Subcutaneous abdominal adipose tissue (tissue), 5 donors: ENCODE results near the gene IFNA10.
"Not testable (repeated sequence)": the region's sequence is repeated elsewhere in the genome, so short reads cannot be mapped to it uniquely, and the experiment has no call there.

Experiments used
- H3K27ac ChIP-seq: one replicate; pipeline ENCODE4 v1.7.0; 2013; ENCODE audit warnings: low read depth, mild to moderate bottlenecking, inconsistent platforms, low read length, moderate library complexity
- H3K27me3 ChIP-seq, 5 donors: one replicate each; pipeline ENCODE4 v1.7.0; 2013; ENCODE audit warnings: low read length in 5 of 5, inconsistent platforms in 1 of 5; ENCODE audit not compliant: control insufficient read depth in 5 of 5, insufficient read depth in 4 of 5
- H3K36me3 ChIP-seq, 5 donors: one replicate each; pipeline ENCODE4 v1.7.0; 2013; ENCODE audit warnings: low read length in 5 of 5; ENCODE audit not compliant: control insufficient read depth in 5 of 5, insufficient read depth in 5 of 5
- H3K4me1 ChIP-seq, 5 donors: one replicate each; pipeline ENCODE4 v1.7.0; 2013; ENCODE audit warnings: low read length in 5 of 5, mild to moderate bottlenecking in 3 of 5, moderate library complexity in 1 of 5; ENCODE audit not compliant: control insufficient read depth in 5 of 5, insufficient read depth in 5 of 5
- H3K4me3 ChIP-seq, 5 donors: one replicate each; pipeline ENCODE4 v1.7.0; 2013; ENCODE audit warnings: low read length in 5 of 5, low read depth in 1 of 5
- H3K9ac ChIP-seq, 5 donors: one replicate each; pipeline ENCODE4 v1.7.0; 2013; ENCODE audit warnings: low read length in 5 of 5, mild to moderate bottlenecking in 4 of 5, moderate library complexity in 3 of 5
- H3K9me3 ChIP-seq, 5 donors: one replicate each; pipeline ENCODE4 v1.7.0; 2013; ENCODE audit warnings: low read length in 5 of 5; ENCODE audit not compliant: control insufficient read depth in 5 of 5
- donor health status: healthy.
- donor health status: healthy.
- donor health status: healthy.
- donor health status: healthy.
- donor health status: healthy.

Gene IFNA10

GRCh38 chr9:21234153-21234687 is 27.3 kb upstream of the IFNA10 start:
- Histone ChIP-seq H3K27me3 (no peaks in the 10 kb centered on the region), H3K36me3 (no peaks in the 10 kb centered on the region)

GRCh38 chr9:21233258-21233657 is 26.3 kb upstream of the IFNA10 start:
- H3K27ac ChIP-seq = no peak overlapping the region
- H3K9ac ChIP-seq = no peak overlapping the region
- no peaks in the 10 kb centered on the region for H3K9me3 ChIP-seq
- no peaks in the 10 kb centered on the region for H3K4me1 ChIP-seq
- H3K27me3 ChIP-seq = no peaks in the 10 kb centered on the region
- no peaks in the 10 kb centered on the region for H3K36me3 ChIP-seq
- no peak overlapping the region for H3K4me3 ChIP-seq

More at GRCh38 chr9:21234153-21234687, 27.3 kb upstream of the IFNA10 start:
- Histone ChIP-seq H3K9ac (no peak overlapping the region), H3K9me3 (no peaks in the 10 kb centered on the region), H3K4me3 (no peak overlapping the region), H3K4me1 (no peaks in the 10 kb centered on the region), H3K27ac (no peak overlapping the region)

GRCh38 chr9:21228122-21228521 is 21.2 kb upstream of the IFNA10 start, which contains the start of gene IFNA17:
Gene IFNA17, minus strand, starts transcription at chr9:21228222. Its CDS starts 49 bp downstream, at chr9:21228173.
- no peak within 1 kb of the TSS for H3K9ac ChIP-seq
- no peaks in the 10 kb centered on the region for H3K27me3 ChIP-seq
- no peaks in the 10 kb centered on the region for H3K4me1 ChIP-seq
- H3K9me3 ChIP-seq = no peaks in the 10 kb centered on the region
- H3K27ac ChIP-seq = no peak within 1 kb of the TSS
- no peaks in the 10 kb centered on the region for H3K36me3 ChIP-seq
- no peak within 1 kb of the TSS for H3K4me3 ChIP-seq

GRCh38 chr9:21217211-21217610 is 10.3 kb upstream of the IFNA10 start, which contains the start of gene IFNA16:
Gene IFNA16, minus strand, starts transcription at chr9:21217311. Its CDS starts 6 bp downstream, at chr9:21217305.
- H3K27ac ChIP-seq, H3K4me1 ChIP-seq, H3K27me3 ChIP-seq, H3K9ac ChIP-seq, H3K4me3 ChIP-seq, H3K9me3 ChIP-seq, H3K36me3 ChIP-seq: not testable (repeated sequence)

GRCh38 chr9:21213411-21214326 is 6.7 kb upstream of the IFNA10 start:
- H3K27me3 ChIP-seq, H3K27ac ChIP-seq, H3K4me1 ChIP-seq, H3K4me3 ChIP-seq, H3K9ac ChIP-seq, H3K9me3 ChIP-seq, H3K36me3 ChIP-seq: not testable (repeated sequence)

- H3K36me3 ChIP-seq, H3K9ac ChIP-seq, H3K27ac ChIP-seq, H3K9me3 ChIP-seq, H3K4me3 ChIP-seq, H3K4me1 ChIP-seq, H3K27me3 ChIP-seq: not testable (repeated sequence)
These were observed 5.2 kb upstream of the IFNA10 start for GRCh38 chr9:21212160-21212559.

GRCh38 chr9:21210782-21211181 is 3.8 kb upstream of the IFNA10 start:
- H3K4me1 ChIP-seq, H3K9ac ChIP-seq, H3K4me3 ChIP-seq, H3K27me3 ChIP-seq, H3K36me3 ChIP-seq, H3K27ac ChIP-seq, H3K9me3 ChIP-seq: not testable (repeated sequence)

GRCh38 chr9:21210311-21210710 is 3.4 kb upstream of the IFNA10 start:
- no peaks in the 10 kb centered on the region for H3K4me1 ChIP-seq
- H3K4me3 ChIP-seq = no peak overlapping the region
- no peak overlapping the region for H3K9ac ChIP-seq
- H3K27me3 ChIP-seq = no peaks in the 10 kb centered on the region
- H3K36me3 ChIP-seq = no peaks in the 10 kb centered on the region
- H3K27ac ChIP-seq = no peak overlapping the region
- H3K9me3 ChIP-seq = no peaks in the 10 kb centered on the region

GRCh38 chr9:21205204-21205603 is 1.7 kb downstream of the IFNA10 start:
- no peak overlapping the region for H3K4me3 ChIP-seq
- no peaks in the 10 kb centered on the region for H3K9me3 ChIP-seq
- H3K36me3 ChIP-seq = no peaks in the 10 kb centered on the region
- no peaks in the 10 kb centered on the region for H3K27me3 ChIP-seq
- H3K9ac ChIP-seq = no peak overlapping the region
- H3K4me1 ChIP-seq = no peaks in the 10 kb centered on the region
- no peak overlapping the region for H3K27ac ChIP-seq

- H3K4me3 ChIP-seq, H3K27ac ChIP-seq, H3K4me1 ChIP-seq, H3K9ac ChIP-seq, H3K27me3 ChIP-seq, H3K36me3 ChIP-seq, H3K9me3 ChIP-seq: not testable (repeated sequence)
These were observed 4.8 kb downstream of the IFNA10 start, which contains the start of gene IFNA7 for GRCh38 chr9:21202105-21202504. Gene IFNA7, minus strand, starts transcription at chr9:21202205. Its CDS starts 40 bp downstream, at chr9:21202165.
